ENCODE results near the gene CCDC201.

The CCDC201 gene

DNA sequence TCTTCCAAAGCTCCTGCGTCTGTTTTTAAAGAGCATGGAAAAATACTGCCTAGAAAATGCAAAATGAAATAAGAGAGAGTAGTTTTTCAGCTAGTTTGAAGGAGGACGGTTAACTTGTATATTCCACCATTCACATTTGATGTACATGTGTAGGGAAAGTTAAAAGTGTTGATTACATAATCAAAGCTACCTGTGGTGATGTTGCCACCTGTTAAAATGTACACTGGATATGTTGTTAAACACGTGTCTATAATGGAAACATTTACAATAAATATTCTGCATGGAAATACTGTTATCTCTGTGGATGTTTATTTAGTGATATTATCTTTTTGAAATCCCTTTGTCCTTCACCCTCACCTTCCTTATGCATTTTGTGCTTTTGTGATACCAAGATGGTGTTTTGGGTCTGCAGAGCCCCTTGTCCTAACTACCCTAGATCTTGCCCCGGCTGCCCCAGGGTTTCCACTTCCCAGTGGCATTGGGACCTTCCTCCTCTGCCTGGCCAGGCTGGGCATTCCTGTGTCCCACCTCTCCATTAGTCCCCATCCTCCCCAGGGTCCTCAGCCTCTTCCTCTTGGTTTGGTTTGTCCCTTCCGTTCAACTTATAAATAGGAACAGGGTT is 20.6 kb upstream of the CCDC201 start:
- ATAC-seq, result no peak
- TF ChIP-seq OSR1 (CRISPR knock-in tag; IDR thresholded peaks at IDR 0.05) (no peak), ZNF565 (CRISPR knock-in tag; conservative IDR thresholded peaks at IDR 0.05; ENCODE audit: low read depth) (no peak), GLIS3 (CRISPR knock-in tag; IDR thresholded peaks at IDR 0.05) (no peak), ESRRG (CRISPR knock-in tag; IDR thresholded peaks at IDR 0.05) (no peak), PPARA (CRISPR knock-in tag; IDR thresholded peaks at IDR 0.05; ENCODE audit: borderline replicate concordance) (no peak), ZC3H10 (CRISPR knock-in tag; IDR thresholded peaks at IDR 0.05) (no peak)

DNA sequence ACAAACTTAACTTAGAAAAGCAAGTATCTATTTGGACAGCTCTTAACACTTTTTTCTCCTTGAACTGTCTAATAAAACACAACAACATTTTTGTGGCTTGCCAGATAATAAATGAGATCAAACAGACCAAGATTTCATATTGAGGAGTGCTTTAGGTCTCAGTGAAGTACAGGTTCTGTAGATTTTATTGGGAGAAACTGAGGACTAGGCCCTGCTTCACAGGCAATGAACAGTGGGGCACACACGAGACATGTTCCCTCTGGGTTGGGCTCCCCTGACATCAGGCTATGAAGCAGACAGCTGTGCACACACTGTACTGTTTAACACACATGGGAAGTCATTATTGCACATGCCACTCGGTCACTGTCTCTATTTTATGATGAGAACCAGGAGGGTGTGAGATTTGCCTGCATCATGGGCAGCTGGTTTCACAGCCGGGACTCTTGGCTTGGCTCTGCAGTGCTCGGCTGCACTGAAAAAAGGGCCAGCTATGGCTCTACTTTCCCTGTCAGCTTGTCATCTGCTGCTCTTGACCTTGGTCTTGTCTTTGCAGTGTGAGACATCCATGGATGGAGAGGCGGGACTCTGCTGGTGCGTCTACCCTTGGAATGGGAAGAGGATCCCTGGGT is 19.6 kb upstream of the CCDC201 start:
- ATAC-seq, result no peak
- TF ChIP-seq, protein P1, sequence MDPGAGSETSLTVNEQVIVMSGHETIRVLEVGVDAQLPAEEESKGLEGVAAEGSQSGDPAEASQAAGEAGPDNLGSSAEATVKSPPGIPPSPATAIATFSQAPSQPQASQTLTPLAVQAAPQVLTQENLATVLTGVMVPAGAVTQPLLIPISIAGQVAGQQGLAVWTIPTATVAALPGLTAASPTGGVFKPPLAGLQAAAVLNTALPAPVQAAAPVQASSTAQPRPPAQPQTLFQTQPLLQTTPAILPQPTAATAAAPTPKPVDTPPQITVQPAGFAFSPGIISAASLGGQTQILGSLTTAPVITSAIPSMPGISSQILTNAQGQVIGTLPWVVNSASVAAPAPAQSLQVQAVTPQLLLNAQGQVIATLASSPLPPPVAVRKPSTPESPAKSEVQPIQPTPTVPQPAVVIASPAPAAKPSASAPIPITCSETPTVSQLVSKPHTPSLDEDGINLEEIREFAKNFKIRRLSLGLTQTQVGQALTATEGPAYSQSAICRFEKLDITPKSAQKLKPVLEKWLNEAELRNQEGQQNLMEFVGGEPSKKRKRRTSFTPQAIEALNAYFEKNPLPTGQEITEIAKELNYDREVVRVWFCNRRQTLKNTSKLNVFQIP (CRISPR knock-in tag; IDR thresholded peaks at IDR 0.05; ENCODE audit: borderline replicate concordance, low read depth), result no peak
- TF ChIP-seq BACH2 (CRISPR knock-in tag; IDR thresholded peaks at IDR 0.05; ENCODE audit: borderline replicate concordance), result no peak
- TF ChIP-seq ESRRG (CRISPR knock-in tag; IDR thresholded peaks at IDR 0.05), result no peak
- no peak for TF ChIP-seq RARB (CRISPR knock-in tag; IDR thresholded peaks at IDR 0.05)
- no peak for TF ChIP-seq ZNF565 (CRISPR knock-in tag; conservative IDR thresholded peaks at IDR 0.05; ENCODE audit: low read depth)
- TF ChIP-seq, protein P2, sequence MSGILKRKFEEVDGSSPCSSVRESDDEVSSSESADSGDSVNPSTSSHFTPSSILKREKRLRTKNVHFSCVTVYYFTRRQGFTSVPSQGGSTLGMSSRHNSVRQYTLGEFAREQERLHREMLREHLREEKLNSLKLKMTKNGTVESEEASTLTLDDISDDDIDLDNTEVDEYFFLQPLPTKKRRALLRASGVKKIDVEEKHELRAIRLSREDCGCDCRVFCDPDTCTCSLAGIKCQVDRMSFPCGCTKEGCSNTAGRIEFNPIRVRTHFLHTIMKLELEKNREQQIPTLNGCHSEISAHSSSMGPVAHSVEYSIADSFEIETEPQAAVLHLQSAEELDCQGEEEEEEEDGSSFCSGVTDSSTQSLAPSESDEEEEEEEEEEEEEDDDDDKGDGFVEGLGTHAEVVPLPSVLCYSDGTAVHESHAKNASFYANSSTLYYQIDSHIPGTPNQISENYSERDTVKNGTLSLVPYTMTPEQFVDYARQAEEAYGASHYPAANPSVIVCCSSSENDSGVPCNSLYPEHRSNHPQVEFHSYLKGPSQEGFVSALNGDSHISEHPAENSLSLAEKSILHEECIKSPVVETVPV (CRISPR knock-in tag; IDR thresholded peaks at IDR 0.05), result no peak
- TF ChIP-seq OSR1 (CRISPR knock-in tag; IDR thresholded peaks at IDR 0.05), result no peak
- TF ChIP-seq, protein P3, sequence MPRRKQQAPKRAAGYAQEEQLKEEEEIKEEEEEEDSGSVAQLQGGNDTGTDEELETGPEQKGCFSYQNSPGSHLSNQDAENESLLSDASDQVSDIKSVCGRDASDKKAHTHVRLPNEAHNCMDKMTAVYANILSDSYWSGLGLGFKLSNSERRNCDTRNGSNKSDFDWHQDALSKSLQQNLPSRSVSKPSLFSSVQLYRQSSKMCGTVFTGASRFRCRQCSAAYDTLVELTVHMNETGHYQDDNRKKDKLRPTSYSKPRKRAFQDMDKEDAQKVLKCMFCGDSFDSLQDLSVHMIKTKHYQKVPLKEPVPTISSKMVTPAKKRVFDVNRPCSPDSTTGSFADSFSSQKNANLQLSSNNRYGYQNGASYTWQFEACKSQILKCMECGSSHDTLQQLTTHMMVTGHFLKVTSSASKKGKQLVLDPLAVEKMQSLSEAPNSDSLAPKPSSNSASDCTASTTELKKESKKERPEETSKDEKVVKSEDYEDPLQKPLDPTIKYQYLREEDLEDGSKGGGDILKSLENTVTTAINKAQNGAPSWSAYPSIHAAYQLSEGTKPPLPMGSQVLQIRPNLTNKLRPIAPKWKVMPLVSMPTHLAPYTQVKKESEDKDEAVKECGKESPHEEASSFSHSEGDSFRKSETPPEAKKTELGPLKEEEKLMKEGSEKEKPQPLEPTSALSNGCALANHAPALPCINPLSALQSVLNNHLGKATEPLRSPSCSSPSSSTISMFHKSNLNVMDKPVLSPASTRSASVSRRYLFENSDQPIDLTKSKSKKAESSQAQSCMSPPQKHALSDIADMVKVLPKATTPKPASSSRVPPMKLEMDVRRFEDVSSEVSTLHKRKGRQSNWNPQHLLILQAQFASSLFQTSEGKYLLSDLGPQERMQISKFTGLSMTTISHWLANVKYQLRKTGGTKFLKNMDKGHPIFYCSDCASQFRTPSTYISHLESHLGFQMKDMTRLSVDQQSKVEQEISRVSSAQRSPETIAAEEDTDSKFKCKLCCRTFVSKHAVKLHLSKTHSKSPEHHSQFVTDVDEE (CRISPR knock-in tag; IDR thresholded peaks at IDR 0.05), result no peak
- no peak for TF ChIP-seq TCF4 (CRISPR knock-in tag; IDR thresholded peaks at IDR 0.05; ENCODE audit: borderline replicate concordance)

DNA sequence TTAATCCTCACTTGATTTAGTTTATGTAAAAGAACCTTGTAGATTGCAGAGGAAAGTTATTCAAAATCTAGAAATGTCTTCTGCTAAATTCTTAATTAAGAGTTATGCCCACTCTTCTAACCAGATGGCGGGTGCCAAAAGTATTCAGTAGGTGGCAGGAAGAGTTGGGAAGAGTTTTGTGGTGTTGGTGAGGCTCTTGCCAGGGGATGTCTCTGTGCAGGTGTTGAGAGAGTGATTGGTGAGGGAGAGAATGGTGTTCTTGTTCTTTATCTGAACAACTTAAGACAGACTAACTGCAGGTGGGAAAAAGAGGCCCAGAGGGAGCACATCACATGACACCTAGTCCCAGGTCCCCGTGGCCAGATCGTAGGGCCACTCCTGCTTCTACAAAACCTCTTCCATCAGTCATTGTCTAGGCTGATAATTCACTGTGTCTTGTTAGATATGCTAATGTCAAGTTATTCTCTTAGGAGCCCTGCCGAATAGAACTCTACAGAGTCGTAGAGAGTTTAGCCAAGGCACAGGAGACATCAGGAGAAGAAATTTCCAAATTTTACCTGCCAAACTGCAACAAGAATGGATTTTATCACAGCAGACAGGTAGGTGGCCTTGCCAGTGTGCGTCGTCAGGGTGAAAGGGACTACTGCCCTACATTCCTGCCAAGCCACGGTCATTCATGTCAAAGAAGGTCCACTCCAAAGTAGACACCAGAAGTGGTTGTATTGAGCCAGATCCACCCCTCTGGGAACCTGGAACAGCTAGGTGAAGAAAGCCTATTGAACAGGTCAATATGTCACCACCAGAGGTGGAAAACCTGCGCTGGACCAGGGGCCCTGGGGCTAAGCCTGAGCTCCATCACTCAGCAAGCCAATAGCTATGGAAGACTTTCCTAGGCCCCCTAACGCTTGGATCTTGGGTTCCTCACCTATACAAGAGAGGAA is 18.9 kb upstream of the CCDC201 start:
- no peak for ATAC-seq
- TF ChIP-seq, protein P4, sequence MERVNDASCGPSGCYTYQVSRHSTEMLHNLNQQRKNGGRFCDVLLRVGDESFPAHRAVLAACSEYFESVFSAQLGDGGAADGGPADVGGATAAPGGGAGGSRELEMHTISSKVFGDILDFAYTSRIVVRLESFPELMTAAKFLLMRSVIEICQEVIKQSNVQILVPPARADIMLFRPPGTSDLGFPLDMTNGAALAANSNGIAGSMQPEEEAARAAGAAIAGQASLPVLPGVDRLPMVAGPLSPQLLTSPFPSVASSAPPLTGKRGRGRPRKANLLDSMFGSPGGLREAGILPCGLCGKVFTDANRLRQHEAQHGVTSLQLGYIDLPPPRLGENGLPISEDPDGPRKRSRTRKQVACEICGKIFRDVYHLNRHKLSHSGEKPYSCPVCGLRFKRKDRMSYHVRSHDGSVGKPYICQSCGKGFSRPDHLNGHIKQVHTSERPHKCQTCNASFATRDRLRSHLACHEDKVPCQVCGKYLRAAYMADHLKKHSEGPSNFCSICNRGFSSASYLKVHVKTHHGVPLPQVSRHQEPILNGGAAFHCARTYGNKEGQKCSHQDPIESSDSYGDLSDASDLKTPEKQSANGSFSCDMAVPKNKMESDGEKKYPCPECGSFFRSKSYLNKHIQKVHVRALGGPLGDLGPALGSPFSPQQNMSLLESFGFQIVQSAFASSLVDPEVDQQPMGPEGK (CRISPR knock-in tag; IDR thresholded peaks at IDR 0.05; ENCODE audit: borderline replicate concordance), result no peak
- TF ChIP-seq ISL1 (CRISPR knock-in tag; IDR thresholded peaks at IDR 0.05), result no peak
- TF ChIP-seq TCF4 (CRISPR knock-in tag; IDR thresholded peaks at IDR 0.05; ENCODE audit: borderline replicate concordance), result no peak
- TF ChIP-seq CSDC2 (CRISPR knock-in tag; IDR thresholded peaks at IDR 0.05), result no peak
- no peak for TF ChIP-seq ZC3H10 (CRISPR knock-in tag; IDR thresholded peaks at IDR 0.05)
- TF ChIP-seq, protein P3 (CRISPR knock-in tag; IDR thresholded peaks at IDR 0.05), result no peak
- TF ChIP-seq ESRRG (CRISPR knock-in tag; IDR thresholded peaks at IDR 0.05), result no peak
- no peak for TF ChIP-seq GLIS3 (CRISPR knock-in tag; IDR thresholded peaks at IDR 0.05)
- TF ChIP-seq OSR1 (CRISPR knock-in tag; IDR thresholded peaks at IDR 0.05), result no peak
